Superior temporal gyrus (tissue), 1 donor: Measurements from ENCODE around the gene FLT1.

Source experiments
- DNase-seq: peaks from one replicate; pipeline ENCODE4 v3.0.0-alpha.2; 2016; ENCODE audit errors: extremely low spot score

Gene FLT1

DNA sequence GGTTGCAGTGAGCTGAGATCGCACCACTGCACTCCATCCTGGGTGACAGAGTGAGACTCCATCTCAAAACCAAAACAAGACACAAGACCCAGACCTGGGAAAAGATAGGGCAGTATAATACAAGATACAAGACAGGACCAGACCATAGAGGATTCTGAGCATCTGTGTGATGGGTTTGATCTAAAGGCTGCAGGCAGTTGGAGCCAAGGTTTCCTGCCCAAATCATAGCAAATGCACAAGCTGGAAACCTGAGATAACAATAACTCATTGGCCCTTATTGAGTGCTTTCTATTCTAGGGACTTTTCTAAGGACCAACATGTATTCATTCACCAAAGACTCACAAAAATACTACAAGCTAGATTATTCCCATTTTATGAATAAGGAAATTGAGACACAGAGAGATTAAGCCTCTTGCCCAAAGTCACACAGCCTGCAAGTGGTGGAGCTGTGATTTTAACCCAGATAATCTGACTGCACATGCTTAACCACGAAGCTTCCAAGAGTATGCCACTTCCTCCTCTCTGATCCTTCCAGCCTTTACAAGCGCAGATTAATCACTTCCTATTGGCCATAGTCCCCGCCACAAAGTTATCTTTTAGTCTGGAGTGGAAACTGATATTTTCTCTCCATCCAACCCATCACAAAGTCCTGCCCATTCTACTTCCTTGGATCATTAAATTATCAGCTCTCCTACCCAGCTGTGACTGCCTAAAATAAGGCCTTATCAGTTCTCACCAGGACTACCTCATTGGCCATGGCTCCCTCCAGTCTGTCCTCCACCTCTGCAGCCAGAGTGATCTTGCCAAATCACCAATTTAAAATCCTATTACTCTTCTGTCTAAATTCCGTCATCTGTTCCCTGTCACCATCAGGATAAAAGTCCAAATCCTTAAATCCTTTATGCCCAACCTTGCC is 147.2 kb downstream of the FLT1 start:
- DNase-seq, result no peak

DNA sequence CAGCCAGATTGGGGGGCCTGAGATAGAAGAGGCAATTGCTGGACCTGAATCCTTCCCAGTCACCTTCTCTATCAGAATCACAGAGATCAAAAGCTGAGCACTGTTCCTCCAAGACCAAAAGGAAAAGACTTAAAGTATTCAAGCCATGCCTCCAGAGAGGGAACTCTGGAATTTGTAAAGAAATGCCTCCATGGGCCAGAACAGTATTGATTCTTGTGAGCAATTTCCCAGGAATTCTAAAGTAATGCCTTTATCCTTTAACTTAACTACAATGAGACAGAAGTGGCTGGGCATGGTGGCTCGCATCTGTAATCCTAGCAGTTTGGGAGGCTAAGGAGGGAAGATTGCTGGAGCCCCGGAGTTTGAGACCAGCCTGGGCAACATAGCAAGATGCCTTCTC is 148.8 kb downstream of the FLT1 start:
- no peak for DNase-seq

DNA sequence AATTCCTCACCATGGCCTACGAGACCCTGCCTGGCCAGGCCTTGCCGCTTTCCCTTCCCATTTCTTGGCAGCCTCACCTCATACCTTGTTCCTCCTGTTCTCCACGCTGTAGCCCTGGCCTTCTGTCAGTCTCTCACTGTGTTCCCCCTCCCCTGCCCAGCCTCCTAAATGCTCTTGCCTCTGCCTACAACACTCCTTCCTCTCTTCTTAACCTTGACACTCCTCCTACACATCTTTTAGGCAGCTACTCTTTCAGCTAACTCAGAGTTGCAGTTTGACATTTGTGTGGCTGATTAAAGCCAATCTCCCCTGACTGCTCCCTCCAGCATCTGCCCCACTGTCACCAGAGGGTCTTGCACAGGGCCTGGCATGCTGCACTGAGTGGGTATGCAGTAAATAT is 150.8 kb downstream of the FLT1 start:
- DNase-seq, result no peak

DNA sequence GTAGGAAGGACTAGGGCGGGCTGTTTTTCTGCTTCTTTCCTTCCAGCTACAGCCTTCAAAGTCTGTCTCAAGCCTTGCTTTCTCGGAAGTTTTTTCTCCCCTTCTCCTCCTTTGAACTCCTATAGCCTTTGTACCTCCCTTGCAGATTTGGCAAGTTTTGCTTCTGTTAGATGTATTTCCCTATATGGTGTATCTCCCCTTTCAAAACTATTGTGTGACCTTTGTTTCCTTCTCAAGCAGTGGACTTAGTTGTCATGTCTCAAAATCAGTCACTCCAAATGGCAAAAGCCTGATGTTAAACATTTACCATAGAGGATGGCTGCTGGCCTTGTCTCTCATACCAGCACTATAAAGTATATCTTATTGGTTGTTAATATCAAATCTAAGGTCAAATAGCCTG is 152.7 kb downstream of the FLT1 start:
- no peak for DNase-seq

DNA sequence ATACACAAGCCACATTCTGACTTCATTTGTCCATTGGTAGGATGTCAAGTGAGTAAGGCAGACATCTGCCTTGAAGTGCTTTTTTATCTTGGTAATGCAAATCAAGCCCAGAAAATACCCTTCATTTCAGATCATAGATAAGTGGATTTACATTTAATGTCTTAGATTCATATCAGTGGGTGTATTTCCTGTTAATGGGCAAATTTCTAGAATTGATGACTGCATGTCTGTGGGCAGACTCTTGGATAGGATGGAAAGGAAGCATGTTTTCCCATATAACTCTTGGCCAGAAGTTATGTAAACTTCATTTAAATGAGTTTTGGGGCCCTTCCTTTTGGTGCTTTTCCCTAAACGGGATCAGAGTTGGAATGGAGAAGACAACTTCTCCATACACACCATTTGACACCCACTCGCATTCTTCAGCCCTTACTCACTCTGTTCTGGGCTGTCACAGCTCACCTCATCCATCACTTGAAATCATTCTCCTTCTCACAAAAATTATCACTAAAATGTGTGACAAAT is 154.6 kb downstream of the FLT1 start:
- no peak for DNase-seq

DNA sequence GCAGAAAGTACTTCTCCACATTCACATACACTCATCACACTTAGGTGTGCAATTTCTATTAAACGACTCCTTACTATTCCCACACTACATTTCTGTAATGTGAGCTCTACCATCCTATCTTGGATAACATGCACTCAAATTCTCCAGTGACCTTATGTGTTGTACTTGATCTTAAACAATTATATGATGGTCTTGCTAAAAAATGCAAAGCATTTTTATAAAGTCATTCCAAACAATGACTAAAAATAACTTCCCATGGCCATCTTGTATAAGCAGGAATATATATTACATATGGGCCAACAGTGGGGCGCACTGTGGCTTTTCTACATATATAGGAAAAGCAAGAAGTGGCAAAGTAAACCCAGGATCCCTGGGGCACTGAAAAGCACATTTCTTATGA is 155.5 kb downstream of the FLT1 start:
- DNase-seq, result no peak

DNA sequence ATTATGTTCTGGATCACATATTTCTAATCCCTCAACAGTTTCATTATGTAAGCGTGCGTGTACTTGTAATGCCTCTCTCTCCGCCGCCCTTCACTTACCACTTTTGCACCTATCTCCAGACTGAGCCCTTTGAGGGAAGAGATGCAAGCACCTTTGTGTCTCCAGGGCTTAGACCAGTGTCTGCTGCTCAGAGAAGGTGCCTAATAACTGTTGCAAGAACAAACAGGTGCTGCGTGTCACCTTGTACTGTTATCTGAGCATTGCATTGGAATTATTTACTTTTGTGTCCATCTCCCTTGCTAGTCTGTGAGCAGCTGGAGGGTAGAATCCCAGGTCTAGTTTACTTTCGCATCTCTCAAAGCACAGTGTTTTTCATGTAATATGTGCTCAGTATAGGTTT is 156.2 kb downstream of the FLT1 start:
- no peak for DNase-seq

DNA sequence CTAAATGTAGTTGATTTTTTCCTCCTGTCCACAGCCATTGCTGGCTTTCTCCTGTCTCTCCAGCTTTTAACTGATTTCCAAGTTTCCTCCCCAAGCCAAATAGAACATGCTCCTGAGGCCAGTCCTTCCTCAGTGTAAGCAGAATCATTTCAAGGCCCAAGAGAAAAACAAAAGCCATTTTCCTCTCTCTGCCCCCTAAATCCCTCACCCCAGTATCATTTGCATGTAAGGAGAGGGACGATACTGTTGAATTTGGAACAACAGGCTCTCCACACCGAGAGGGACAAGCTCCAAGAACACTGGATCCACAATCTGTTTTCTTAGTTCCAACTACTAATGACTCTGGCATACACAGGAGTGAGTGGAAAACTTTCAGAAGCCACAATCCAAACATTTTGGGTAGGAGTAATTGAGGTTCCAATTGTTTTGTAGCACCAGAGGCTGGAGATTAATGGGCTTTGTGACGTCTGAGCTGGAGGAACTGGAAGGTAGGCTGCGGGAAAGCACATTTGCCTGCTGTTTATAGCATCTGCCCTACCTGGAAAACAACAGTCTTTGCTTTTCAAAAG is 156.8 kb downstream of the FLT1 start:
- DNase-seq, result no peak

DNA sequence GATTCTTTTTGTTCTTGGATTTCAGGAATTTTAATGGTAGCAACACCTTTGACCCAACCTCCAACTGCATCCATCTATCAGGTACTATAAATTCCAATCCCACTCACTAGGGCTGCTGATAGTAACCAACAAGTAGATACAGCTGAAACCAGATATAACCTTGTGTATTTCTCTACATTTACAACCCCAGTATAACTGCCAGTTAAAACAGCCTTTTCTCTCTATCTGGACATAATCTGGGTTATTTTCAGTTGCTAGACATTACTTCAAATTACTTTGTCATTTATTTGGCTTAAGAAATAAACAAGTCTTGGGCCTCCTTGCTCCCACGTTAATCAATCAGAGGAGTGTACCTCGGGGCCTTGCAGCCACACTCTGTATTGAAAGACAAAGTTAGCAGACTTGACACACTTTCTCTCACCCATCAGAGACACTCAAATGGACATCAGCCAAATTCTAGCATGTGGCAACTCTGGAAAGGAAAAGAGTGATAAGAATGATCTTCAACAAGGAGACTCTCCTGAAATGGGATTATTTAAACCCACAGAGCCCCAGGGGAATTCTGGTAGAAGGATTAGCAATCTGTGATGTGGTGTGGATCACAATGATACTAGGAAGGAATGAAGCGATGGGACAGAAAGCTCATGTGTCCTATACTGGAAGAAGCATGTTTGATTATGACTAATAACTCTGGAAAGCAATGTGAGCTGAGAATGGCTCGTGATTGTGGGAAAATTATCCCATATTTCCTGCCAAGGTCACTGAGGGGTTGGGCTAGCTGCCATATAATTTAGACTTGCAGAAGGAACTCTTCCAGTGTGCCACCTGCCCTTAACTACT is 157.5 kb downstream of the FLT1 start:
- no peak for DNase-seq

DNA sequence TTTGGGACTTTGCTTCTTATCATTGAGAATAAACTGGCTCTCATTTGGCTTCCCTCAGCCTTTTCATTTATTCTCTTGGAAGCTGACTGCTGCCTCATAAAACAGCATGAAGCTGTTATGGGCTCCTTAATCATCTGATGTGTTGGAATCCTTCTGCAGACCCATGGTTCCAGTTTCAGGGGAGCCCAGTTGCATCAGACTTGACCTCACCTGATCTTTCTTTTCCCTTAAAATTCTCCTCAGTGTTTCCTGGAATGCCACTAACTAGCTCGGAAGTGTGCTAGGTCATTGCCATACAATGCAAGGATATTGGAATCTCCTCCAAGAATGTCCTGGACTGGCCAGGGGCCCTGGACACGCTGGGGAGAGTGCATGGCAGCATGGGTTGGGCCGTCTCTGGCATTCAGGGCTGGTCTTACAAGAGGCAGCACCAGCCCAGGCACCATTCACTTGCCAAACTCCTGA is 158.7 kb downstream of the FLT1 start:
- DNase-seq, result no peak

DNA sequence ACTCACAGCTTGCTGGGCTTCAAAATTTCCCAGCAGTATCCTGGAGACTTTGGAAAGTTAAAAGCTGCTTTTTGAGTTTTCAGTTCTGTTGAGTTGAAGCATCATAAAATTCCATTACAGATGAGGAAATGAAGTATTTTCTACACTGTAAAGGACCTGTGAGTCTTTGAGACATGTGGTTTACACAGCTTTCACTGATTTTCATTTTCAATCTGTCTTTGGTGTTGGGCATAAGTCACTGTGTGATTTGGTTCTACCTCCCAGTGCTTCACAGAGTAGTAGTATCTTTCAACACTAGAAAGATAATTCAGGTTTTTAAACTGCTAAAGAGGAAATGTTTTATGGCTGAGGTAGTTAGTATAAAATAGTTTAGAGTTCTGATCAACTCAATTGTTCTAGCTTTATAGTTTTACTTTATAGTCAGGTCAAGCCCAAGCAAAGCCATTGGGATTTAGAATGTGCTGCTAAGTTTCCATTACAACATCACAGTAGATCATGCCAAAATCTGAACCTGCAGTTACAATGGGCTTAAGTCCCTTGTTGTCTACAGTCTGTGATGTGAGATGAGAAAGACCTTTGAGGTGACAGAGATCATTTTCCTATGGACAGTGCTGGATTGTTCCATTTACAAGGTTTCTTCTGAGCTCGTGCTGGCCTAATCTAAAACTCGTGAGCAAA is 161.6 kb downstream of the FLT1 start:
- DNase-seq, result no peak

DNA sequence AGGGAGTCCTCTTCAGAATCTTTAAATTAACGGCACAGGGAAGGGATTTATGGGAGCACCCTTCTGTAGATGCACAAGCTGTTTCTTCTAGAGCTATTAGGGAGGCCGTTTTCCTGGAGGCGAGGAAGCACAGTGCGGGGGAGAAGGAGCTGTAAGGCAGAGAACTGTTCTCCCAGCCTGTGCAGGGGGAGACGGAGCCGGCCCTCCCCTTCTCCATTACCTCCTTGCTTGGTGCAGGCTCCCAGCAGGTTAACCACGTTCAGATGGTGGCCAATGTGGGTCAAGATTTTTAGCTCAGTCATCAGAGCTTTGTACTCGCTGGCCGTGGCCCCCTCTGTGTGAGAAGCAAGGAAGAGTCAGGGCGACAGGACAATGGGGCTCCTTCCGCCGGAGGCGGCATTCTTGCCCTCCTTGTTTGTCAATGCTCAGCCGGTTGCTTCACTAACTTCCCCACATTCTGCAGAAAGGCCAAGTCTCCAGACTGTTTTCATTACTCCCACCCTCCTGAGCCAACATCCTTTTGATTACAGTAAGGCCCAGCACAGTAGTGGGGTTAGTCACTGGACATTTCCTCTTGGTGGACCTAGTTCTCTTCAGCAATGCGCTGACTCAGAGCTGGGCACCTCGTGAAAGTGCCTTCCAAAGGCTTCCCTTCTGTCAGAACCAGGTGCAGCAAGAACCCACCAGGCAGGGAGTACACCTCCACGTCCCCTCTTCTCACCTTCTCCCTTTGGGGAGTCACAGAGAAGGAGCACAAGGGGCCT is 165.4 kb downstream of the FLT1 start:
- no peak for DNase-seq

DNA sequence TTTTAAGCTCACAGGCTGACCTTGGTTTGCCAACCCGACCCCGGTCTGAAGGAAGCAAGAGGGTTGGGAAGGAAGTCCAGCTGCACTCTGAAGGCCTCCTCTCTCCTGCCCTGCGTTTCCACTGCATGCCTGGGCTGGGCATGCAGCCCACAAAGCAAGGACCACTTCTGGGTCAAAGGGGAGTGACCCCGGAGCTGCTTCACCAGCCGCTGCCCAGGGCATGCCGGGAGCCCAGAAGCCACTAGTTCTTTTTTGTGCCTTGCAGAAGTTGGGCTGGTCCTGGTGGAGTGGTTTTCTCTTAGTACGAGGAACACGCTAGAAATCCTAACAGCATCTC is 166.7 kb downstream of the FLT1 start:
- no peak for DNase-seq

DNA sequence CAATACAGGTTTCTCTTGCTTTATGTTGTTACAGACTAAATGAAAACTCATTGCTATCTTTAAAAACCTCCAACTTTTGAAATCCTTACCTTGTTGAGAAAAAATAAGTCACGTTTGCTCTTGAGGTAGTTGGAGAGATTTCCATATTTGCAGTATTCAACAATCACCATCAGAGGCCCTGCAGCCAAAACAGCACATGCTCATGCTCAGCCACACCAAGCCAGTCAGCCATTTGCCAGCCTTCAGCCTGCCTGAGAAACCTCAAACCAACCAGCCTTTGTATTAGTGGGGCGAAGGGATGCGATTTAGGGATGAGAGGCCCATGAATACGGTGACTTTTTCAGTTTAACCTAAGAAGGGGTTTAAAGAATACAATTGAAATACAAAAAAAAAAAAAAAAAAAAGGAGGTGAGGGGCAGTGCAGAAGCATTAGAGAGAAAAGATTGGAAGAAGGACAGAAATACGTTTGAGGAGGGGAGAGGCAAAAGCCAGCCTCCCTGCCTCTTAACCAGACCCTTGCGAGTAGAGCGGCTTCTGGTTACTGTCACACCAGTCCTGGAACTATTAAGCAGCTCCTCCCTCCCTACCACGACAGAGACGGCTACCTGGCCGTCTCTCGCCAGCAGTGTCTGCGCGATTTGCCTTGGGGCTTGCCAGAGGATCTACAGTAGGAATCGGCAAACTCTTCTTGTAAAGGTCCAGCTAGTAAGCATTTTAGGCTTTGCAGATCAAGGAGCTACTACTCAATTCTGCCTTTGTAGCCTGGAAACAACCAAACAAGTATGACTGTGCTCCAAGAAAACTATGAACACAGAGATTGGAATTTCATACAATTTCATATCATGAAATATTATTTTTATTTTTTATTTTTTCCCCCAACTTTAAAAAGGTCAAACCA is 167.3 kb downstream of the FLT1 start:
- DNase-seq, result no peak

DNA sequence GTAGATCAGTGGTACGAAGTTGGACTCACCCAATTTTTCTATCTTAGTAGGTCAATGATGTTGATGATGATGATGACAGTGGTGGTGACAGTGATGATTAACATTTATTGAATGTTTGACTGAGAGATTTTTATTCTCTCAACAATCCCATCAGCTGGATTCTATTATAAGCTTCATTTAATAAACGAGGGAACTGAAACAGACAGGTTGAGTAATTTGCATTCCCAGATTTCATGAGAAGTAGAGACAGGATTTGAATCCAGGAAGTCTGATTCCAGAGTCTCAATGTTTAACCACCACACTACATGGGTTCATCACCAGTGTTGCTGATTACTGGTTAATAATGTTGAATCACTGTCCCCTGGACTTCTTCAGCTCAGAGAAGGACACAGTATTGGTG is 168.9 kb downstream of the FLT1 start:
- no peak for DNase-seq

DNA sequence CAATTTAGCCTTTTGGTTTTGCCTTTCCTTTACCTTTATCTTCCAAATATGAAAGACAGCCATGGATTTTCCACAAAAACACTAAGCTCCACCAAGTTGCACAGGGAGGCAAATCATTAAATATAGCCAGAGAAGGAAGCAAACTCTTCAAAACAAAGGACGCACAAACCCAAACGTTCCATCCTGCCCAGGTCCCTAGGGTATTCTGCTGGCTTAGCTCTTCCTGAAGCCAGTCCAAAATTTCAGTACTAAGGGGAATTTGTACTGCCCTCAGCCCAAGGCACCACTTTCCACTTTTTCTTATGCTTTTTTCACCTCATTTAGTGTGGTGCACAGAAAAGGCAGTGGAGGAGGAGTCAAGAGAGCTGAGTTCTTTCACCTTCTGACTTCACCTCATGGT is 169.9 kb downstream of the FLT1 start:
- no peak for DNase-seq

DNA sequence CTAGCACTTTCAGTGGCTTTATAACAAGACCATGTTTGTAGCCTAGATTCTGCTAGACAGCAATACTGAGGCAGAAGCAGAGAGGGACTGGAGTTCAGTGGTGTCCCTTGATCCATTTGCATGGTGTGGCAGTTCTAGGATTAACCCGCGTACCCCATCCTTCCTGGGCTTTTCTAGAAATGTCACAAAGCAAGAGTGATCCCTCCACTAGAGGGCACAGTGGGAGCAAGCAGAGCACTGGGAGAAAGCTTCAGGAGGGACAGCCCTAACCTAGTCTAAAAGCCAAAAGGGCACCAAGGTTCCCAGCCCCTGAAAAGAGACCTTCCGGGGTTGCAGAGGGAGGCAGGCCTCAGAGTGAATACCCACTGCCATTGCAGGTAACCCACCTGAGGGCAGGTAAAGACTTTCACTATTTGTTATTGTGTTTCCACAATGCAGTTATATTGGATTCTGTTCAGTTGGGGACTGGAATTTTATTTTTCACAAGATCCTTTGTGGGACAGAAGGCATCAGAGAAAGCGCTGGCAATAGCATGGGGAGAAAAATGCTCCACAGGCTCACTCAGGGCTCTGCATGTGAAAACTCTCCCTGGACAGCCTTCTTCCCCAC is 170.6 kb downstream of the FLT1 start:
- DNase-seq, result peak; percentile 70

DNA sequence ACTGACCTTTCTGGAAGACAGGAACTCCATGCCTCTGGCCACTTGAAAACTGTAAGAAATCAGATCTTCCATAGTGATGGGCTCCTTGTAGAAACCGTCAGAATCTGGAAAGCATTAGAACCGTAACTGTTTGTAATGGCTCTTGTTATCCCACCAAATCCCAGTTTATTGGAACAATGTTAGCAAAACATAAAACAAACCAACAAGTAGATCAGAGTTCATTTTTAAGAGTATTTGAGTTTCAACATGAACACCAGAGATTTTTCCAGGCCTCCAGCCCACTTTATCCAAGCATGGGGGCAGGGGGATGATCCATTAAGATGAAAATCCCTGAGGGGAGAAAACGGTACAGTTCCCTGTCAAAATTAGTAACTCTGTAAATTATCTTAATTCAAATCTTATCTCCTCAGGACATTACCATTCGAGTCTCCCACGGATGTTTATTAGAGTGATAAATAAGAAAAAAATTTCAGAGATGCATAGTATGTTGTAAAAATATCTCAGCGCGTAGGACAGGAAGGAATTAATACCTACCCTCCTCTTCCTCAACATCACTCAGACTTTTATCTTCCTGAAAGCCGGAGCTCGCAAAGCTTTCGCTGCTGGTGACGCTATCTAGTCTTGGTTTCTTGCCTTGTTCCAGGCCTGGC is 172.5 kb downstream of the FLT1 start:
- no peak for DNase-seq

DNA sequence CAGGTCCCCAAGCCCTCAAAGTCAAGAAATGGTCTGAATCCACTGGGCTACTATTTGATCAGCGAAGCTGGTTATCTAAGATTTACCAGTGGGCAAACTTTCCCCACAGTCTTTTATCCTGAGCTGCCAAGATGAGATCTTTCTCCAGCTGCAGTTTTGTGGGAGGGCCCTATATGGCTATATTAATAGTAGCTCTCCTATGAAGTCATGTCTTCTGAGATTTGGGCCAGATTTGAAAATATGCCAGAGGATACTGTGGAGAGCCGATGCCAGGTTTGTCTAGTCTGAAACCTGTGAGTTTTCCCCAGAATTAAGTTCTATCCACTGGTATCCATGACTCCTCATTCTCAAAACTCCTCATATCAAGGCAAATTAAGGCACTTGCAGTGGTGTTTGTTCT is 173.2 kb downstream of the FLT1 start:
- DNase-seq, result no peak
